HG03558 (cell line): ENCODE results near the gene RUNX2.

ENCODE experiments used
- ATAC-seq: cut with Tn5 transposase; IDR thresholded peaks from one replicate; pipeline ENCODE4 v1.9.1; 2021; ENCODE audit warnings: moderate number of reproducible peaks; ENCODE audit not compliant: unreplicated experiment; ENCODE audit errors: extremely low read depth

Gene RUNX2

DNA sequence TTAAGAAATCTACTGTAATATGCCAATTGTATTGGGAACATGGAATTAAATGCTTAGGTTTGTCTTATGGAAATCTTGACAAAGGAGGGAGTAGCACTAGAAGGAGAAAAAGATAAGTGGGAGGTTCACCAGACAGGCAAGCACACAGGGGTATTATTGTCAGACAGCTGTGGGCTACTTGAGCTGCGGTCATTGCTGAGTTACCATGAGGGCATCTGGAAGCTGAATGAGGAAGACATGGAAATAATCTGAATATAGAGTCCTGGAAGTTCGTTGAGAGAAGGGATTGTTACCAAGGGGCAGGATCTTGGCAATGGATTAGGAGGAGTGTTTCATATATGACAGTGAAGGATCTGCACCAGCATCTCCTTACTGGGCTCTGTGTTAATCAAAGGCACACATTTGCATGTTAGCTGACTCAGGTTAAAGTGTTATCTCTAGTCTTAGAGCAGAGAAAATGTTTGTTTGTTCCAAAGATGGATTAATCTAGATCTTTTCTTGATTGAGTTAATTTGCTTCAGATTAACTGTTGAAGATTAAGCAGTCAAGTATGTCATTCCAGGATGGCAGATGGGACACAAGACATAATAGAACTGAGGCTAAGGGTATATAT lies 102.6 kb downstream of the RUNX2 start:
- no peak for ATAC-seq

DNA sequence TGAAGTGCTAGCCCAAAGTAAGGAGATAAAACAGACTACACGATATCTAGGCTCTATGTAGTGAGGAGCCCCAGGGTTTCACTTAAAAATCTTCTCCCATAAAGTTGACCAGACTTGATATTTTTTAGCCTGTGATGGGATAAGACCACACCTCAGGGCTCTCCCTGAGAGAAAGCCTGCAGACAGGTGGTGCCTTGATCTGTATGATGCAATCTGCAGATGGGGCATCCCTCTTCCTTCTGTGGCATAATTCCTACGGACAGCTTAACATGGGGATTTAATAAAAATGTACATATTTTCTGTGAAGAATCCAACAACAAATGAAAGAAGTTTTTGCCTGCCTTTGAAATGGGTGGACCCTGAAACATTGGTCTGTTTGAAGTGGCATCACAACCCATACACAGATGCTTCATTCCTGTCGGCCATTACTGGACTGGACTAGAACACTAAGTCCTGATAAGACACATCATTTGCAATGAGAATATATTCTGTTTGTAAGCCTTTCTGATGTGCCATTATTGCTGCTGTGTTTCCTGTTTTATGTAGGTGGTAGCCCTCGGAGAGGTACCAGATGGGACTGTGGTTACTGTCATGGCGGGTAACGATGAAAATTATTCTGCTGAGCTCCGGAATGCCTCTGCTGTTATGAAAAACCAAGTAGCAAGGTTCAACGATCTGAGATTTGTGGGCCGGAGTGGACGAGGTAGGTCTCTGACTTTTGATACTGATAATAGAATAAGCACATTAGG lies 103.4 kb downstream of the RUNX2 start:
- ATAC-seq: no peak

DNA sequence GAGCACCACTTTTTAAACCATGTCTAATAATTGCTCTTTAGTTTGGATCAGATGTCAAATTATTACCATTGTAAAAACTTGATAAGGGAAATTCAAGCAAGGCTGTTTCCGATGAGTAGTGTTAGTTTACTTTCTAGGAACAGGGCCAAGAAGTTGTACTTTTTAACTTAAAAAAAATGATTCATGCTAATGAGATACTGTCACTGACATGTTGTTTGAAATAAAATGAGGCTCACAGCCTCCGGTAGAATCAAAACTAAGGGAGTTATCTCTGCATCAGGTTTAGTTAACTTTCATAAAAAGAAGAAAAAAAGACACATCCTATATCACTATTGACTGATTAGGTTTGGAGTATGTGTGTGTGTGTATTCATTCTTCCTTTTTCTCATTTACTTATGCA lies 104.8 kb downstream of the RUNX2 start:
- ATAC-seq: no peak

DNA sequence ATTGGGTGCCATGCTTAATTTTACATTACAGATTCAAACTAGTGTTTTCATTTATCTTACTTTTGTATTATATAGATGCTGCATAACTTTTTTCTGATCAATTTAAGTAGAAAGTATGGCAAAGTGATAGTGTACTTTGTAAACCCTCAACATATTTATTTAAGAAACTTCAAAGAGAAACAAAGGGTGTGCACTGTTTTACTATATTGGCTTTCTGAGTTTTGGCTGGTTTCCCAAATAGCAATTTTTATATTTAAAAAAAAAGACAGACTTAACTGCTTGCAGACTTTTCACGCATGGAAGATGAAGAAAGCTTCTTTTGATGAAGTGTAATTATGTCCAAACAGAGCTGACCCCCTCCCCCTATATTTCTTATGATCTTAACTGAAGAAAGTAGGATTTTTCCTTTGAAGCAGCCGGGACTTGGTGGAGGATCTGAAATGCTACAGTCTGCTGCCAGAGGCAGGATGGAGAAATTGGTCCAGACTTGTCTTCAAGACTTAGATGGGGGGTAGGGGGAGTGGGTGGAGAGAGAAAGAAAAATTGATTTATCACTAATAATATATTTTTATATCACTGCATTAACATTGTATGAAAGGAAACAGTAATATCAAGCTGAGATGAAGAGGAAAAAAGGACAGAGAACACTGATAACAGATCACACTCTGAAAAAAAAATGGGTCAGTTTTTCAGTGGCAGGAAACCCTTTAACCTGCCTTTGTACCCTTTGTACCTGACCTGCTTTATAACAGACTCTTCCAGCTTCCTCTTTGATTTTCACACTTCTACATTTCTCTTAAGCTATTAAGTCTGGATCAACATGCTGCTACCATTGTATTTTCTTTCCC lies 105.6 kb downstream of the RUNX2 start:
- no peak for ATAC-seq

DNA sequence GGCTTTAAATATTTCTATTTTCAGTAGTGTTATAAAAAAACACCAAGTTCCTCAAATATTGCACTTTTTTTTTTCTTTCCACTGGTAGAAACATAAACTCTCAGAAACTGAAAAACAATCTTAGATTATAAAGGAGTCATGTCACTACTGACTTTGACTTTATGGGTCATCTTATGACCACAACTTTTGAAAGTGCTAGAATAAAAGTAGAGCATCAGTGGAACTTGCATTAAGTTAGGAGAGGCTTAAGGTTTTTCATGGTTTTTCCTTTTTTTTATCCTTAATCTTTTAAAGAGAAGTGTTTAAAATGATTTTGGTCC lies 106.2 kb downstream of the RUNX2 start:
- ATAC-seq: no peak

DNA sequence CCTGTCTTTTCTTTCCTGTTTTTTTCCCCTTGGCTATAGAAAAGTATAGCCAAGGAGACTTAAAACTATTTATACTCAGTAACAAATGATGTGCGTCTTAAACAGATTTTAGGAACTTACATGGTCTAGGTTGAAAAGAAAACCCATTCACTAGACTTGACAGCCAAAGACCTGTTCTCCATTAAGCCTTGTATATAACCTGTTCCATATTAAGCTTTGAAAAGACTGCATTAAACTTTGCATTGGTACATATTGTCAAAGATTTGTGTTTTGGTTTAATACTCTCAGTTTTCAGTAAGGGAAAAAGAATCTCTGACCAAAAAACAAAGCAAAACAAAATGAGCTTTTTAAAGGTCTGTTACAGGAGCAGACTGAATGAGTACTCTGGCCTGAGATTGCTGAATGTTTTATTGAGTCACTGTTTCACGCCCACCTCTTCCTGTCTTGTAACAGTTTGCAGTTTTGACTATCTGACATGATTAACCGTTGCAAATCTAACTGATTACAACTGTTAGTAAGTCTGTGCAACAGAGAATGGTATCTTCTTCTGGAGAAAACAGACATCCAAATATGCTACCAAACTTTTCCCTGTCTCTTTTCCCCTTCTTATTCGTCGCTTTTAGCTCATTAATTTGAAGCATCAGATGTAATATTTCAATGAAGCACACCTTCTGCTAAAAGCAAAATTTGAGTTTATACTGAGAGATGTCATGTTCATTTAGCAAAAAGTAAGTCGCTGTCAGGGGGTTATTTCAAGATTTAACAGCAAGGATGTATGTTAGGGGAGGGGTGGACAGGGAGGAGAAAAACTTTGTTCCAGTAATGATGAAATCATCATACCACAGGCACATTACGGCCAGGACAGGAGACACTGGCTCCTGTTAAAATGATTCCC lies 108.7 kb downstream of the RUNX2 start:
- ATAC-seq: no peak

DNA sequence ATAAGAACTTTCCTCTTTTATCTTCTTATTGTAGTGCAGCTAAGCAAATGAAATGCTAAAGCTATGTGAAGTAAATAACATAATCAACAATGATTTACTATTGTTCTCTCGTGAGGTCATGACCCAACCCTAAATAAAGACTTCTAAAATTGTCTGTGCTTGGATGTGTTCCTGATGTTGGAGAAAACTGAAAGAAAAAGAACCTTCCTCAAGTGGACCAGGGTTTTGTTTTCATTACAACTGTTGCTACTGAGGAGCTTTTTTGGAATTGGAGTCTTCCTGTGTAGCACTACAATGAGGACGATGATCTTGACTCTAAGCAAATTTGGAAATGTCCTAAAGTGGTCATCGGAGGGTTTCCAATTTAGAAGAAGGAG lies 109.3 kb downstream of the RUNX2 start:
- ATAC-seq: no peak

DNA sequence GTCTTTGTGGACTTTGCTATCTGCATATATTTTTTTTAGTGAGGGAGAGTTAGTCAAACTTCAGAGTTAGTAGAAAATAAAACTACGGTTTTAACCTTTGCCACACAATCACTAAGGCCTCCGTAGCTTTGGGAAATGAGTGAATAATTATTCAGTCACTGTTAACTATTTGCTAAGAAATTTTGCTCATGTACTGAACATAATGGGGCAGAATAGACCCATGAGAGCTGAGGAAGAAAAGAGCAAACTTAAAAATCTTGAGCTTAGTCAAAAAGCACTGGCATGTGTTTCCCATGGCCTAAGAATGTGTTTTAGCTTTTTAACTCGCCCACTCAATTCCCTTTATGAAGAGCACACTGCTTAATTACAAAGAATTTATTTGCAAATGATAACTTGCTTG lies 110.0 kb downstream of the RUNX2 start:
- ATAC-seq: no peak

DNA sequence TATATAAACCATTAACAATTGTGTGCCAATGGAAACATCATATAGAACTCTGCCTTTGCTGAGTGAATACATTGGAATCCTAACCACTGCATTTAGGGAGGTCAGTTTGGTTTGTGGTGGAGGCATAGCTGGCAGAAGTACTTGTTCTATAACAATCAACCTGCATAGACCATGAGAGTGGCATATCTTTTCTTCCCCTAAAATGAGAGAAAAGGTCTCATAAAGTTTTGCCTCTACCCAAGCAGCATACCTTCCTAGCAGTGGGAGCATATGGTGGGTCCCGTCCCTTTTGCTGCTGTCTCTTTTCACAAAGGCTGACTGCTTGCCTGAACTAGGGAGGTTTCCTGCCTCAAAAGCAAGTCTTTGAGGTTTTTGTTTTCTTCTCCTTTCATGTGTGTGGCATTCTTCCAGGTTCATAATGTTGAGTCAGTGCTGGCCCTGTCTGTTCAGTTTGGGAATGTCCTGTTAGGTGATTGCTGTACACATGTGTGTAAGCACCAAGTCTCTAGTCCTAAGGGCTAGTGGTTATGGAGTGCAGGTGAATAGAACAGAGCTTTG lies 110.8 kb downstream of the RUNX2 start:
- ATAC-seq: no peak

DNA sequence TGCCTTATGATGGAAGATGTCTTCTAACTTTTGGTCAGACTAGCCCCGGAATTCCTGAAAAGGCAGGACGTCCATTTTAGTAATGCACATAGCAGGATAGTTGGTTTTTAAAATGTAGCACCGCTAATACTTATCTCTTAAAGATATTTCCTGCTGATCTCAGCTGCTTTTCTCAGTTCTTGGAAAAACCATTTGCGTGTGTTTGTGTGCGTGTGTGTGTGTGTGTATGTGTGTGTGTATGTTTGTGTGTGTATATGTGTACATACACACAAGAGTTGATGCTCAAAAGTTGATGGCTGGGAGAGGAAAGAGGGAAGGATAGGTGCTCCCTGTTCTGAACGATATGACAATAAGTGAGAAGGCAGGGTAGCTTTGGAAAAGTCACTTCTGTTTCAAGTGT lies 111.3 kb downstream of the RUNX2 start:
- no peak for ATAC-seq

DNA sequence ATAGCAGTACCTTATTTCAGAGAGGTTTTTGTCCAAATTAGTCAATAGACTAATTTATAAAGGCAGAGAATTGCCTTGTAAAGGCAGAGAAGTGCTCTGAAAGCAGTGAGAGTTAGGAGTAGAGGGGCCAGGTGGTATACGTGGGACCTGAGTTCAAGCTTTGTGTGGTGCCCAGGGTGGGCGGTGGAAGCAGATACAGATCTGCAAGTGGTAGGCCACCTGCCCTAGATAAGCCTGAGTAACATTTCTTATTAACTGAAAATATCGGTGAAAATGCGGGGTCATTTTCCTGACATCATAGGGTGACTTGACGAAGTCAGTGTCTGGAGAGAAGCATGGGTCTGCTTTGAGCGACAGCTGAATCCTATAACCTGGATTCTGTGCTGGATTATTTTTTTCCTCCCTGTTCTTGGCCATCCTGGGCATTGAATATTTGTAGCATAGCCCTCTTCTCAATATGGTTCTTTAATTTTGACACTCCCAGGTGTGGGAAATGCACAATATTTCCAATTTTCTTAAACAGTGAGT lies 111.8 kb downstream of the RUNX2 start:
- no peak for ATAC-seq

DNA sequence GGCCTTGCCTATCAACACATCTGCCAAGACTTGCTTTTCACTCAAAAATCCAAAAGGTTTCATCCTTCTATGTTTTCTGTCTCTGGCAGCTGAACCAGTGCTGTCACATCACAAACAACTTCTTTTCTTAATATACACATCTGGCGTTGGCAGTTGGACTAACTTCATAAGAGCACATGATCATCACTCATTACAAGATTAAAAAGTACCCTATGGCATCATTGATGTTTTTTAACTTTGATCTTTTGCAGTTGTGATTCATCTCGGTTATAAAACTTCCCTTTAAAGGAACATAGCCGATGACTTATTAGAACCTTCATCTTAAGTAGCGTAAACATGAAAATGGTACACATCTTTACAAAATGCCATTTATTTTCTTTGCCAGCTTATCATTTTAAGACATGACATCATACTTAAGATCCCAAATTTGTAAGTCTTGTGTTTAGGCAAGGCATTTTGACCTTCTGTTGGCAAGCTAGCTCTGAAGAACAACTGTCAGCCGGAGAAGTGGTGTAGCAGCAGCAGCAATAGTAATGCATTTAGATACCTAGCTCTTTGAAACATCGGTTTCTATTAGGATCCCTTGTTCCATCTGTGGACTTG lies 113.8 kb downstream of the RUNX2 start:
- no peak for ATAC-seq

DNA sequence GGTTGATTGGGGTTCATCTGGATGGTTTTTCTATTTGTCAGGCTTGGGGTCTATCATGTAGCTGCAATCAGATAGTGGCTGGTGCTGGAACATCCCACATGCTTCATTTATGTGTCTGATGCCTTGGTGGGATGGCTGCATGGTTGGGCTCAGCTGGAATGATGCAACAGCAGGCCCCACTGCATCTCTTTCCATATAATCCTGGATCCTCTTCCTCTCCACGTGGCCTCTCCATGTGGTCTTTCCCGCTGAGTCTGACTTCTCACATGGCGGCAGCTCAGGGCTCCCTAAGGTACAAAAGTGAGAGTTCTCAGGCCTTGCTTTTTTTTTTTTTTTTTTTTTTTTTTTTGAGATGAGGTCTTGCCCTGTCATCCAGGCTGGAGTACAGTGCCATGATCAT lies 114.6 kb downstream of the RUNX2 start:
- no peak for ATAC-seq

DNA sequence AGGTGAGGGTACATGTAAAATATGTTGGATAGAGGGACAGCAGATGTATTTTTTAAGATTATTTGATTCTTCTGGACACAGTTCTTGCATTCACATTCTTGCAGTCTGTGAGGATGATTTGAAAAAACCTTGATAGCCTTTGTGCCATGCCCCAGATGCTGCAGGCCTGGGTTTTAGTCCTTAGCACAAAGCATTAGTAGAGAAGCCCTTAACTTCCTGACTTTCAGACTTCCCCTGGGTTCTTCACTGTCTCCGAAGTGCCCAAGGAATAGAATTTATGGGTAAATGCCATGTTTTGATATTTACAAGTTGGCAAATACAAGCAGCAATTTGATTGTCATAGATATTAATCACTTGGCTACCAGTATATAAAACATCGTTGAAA lies 117.2 kb downstream of the RUNX2 start:
- no peak for ATAC-seq

DNA sequence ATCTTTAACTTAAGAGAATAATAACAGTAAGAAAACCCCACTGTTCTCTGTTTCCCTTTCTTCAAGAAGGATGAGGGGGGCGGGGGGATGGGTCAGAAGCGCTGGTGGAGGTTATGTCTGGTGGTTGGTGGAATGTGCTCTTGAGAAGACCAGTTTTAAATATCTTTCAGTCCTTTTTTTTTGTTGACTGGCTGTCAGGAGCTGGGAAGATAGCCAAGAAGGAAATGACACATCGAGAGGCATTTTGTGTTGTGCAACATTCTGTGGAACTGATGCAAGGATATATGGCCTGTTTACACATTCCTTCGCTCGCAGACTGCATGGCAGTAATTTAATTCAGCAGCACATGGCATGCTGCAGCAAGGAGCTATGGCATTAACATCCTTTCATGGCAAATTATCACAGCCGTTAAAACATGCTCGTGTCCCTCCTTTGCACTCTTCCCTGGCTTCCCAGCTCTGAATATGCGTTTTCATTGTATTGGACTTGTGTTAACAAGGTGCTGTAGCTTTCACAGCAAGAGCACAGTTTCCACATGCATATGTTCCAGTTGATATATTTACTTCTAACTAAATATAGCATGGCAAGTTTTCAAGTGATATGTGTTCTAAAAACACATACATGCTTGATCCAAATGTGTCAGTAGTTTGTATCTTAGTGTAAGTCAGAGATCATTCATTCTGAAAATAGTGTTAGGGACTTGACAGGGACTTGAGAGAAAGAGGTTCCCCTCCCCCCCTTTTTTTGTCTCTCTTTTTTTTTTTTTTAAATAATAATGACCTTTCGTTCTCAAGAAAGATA lies 117.8 kb downstream of the RUNX2 start:
- ATAC-seq: no peak

DNA sequence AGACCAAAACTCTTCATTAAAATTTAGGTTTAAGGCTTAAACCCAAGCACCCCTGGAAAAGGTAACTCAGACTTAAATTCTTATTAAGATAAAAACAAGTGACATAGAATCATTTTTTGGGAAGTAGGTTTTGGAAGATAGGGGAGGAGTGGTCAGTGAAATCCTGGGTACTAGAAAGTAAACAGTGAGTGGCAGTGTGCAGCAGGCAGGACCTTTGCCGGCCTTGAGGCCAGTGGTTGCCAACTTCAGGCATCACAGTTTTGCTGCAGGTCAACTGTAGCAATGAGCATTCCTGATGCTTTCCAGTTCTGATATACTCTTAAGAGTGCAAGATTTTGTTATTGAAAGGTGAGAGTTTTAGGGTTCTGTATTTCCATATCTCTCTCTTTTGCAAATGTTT lies 118.9 kb downstream of the RUNX2 start:
- no peak for ATAC-seq

DNA sequence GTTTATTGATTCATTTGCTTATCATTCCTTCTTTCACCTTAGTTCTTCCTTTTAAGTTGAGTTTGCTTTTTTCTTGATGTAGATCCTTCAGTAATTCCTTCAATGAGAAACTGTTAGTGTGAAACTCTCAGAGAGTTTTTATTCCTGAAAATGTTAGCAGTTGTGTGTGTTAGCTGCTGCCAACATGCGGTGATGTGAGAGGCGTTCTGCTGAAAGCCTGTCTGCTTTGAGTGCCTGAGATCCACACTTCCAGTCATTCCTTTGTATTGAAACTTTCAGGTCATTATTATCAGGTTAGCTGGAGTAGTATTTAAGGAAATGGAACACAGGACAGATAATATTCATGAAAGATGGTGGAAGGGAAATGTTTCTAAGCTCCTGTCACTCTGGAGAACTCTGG lies 119.6 kb downstream of the RUNX2 start:
- ATAC-seq: no peak

DNA sequence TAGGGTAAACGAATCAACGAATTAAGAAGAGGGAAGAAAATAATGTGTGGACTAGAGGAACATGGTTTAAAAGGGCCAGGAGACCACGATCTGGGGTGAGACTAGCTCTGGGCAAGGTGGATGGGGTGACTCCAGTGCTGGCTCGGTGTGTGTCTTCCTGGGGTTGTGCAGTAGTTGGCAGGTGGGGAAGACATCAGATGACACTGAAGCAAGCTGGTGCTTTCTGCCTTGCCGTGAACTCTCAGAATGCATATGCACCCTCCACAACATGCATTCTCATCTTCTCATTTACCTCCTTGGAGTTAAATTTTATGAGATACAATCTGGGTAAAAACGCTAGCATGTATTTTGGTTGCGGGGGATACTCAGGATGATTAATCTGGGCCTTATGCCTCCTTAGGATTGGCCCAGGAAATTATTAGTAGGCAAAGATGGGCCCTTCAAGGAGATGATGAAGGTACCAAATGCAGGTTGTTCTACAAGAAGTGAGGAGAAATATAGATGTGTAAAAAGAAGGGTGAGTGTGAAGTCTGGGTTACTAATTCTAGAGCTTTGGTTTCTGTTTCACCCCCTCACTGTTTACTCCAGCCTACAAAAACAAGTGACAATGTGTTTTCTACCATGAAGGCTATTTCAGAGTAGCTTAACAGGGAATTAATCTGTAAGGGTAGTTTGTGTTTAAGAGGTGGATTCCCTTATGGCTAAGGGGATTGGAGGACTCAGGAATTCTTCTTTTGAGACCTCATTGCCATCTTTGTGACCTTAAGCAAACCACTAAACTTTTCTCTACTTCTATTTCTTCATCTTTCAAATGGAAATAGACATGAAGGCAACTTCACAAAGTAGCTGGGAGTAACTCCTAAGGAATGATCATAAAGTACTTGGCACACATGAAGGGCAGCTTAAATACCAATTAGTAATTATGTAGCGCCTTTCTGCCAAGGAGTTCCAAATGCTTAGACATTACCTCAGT lies 120.6 kb downstream of the RUNX2 start:
- ATAC-seq: no peak
